GM21737 (cell line): ENCODE measurements around the gene SLC66A3.

Source experiments
- ATAC-seq: cut with Tn5 transposase; IDR thresholded peaks from one replicate; pipeline ENCODE4 v1.9.1; 2021; ENCODE audit warnings: mild to moderate bottlenecking, moderate library complexity; ENCODE audit not compliant: unreplicated experiment

Gene SLC66A3

DNA sequence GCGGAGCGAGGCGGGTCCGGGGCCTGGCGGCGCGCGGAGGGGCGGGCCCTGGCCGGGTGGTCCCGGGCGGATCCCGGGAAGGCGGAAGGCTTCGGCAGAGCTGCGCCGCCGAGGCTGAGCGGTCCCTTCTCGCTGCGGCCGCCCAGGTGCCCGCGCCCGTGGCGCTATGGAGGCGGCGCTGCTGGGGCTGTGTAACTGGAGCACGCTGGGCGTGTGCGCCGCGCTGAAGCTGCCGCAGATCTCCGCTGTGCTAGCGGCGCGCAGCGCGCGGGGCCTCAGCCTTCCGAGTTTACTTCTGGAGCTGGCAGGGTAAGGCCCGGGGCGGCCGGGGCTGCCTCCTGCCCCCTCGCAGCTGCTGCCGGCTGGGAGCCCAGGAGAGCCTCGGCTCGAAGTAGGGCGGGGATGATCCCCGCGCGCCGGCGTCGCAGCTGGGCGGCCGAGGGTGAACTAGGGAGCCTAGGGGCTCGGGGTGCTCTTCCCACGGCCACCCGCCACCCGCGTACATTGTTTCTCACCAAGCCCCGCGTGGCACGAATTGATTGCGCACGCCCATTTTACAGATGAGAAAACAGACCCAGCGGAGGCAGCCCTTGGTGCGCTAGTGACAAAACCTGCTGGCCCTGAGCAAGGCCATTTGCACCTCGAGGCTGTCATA, at the start of gene SLC66A3:
TSS of gene SLC66A3 (plus strand) at position 87 of the 655 bp plus-strand sequence. CDS start at position 167, 80 bp downstream.
- ATAC-seq: peak; percentile 78

DNA sequence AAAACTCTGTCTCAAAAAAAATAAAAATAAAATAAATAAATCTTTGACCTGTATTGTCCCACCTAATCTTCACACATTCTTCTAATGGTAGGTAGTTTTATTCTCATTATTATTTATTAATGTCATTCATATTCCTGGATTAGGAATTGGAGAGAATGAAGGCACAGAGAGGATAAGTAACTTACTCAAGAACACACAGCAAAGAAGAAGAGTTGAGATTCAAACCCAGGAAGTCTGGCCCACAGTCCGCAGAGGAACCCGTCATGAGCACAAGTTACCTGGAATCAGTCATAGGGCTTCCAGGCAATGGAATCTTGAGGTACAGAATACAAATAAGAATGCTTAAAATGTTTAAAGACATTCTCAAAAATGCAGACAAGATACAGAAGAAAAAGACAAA, 46.3 kb upstream of the SLC66A3 start:
- no peak for ATAC-seq

DNA sequence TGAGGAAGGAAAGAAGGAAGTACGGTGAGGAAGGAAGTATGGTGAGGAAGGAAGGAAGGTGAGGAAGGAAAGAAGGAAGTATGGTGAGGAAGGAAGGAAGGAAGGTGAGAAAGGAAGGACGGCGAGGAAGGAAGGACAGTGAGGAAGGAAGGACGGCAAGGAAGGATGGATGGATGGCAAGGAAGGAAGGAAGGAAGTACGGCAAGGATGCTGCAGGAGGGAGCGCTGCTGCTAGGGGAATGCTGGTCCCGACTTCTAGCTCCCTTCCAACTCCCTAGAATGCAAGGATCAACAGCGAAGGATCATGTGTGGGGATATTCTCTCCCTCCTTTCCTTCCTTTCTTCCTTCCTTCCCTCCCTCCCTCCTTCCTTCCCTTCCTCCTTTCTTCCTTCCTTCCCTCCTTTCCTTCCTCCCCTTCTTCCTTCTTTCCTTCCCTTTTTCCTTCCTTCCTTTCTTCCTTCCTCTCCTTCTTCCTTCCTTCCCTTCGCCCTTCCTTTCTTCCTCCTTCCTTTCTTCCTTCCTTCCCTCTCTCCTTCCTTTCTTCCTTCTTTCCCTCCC, 42.3 kb upstream of the SLC66A3 start:
- ATAC-seq: no peak

DNA sequence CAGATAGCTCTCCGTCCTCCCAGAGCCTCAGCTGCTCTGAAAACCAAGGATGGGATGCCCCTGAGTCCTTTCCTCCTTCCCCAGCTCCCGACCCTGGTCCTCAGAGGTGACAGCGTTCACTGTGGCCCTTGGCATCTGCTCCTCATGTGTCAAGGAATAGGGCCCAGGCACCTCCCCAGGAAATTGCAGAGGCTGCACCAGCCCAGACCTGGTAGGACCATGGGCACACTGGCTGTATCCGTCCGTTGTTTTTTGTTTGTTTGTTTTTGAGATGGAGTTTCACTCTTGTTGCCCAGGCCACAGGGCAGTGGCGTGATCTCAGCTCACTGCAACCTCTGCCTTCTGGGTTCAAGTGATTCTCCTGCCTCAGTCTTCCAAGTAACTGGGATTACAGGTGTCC, 37.5 kb upstream of the SLC66A3 start:
- no peak for ATAC-seq

DNA sequence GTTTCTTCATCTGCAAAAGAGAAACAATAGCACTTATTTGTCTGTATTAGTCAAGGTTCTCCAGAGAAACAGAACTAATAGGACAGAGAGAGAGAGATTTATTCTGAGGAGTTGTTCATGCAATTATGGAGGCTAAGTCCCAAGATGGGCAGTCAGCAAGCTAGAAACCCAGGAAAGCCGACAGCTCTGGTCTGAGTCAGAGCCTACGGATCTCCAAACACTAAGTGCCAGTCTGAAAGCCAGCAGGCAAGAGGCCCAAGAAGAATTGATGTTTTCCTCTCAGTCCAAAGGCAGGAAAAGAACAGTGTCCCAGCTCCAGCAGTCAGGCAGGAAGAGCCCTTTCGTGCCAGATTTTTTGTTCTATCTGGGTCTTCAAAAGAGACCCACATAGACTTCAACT, 36.5 kb upstream of the SLC66A3 start:
- ATAC-seq: no peak

DNA sequence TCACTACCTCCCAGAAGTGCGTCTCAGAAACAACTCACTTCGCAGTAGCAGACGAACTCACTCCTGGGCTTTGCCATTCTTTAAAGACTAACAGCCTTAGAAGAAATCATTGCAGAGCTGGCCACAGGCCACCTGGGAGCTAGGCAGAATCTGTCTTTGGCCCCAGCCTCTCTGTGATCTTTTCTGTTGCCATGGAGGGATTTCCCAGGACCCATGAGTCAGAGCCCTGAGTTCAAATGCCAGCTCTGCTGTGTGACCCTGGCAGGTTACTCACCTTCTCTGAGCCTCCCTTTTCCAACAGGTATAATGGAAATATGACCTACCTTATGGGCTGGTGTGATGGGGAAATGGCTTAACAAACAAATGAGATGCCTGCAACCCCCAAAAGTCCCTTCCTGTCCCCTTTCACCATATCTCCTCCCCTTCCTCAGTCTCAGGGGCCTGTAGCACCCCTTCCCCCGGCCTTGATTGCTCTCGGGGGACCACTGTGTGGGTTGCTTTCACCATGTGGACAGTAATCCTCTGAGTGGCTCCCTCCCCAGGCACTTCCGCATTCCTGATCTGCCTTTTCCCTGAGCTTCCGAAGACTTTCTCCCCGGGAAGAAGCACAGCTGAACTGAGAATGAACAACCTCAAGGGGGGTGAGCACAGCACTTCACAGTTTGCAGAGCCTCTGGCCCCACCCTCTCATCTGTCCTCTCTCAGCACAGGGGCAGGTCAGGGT, 34.0 kb upstream of the SLC66A3 start:
- no peak for ATAC-seq

DNA sequence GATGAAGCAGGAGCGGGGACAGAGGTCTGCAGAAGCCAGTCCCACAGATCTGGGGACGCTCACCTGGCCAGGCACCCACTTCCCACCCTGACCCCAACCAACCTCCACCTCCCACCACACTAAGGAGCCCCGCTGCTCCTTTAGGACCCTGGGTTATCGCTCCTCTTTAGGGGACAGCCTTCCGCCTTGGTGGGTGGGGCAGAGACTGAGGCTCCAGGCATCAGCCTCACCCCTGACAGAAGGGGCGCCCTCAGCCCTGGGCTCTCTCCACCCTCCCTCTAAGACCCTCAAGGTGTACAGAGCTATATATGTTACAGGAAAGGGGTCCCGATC, 33.5 kb upstream of the SLC66A3 start:
- no peak for ATAC-seq

DNA sequence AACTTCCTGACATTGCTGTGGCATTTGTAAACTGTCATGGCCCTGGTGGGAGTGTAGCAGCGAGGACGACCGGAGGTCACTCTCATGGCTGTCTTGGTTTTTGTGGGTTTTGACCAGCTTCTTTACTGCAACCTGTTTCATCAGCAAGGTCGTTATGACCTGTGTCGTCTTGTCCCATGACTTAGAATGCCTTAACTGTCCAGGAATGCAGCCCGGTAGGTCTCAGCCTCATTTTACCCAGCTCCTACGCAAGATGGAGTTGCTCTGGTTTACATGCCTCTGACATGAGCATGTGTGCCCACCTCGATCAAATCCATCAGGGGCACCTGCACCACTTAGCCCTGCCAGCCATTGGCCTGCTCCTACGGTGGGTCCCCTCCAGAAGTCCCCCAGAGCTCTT, 32.9 kb upstream of the SLC66A3 start:
- ATAC-seq: no peak

DNA sequence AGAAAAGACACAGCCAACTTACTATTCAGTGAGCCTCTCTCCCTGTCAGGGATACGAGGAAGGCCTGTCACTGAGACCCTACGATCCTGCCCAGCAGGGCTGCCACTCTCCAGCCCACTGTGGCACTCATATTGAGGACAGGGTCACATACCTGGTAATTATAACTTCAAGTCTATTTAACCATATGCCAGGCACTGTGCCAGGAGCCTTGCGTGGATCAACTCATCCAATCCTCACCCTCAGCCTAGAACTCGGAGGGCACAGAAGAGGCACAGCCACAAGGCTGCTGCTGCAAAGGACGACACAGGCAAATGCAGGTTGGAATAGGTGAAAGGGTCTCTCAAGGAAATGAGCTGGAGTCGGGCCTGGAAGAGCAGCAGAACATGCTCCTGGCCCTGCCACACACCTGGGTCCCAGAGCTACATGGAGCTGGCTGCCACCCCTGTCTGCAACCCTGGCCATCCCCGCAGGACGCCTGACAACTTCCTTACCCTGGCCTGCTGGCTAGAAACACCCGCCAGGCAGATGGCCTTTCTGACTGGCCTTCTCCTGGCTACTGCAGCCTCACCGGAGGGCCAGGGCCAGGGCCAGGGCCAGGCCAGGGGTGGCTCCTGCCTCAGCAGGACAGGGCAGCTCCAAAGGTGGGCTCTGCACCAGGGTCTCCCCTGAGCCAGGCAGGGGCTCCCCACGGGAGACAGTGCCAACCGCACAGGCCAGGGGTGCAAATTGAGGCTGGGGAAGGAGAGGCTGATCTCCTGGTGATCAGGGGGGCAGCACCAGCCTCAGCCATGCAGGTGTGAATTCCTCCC, 32.1 kb upstream of the SLC66A3 start:
- ATAC-seq: no peak

DNA sequence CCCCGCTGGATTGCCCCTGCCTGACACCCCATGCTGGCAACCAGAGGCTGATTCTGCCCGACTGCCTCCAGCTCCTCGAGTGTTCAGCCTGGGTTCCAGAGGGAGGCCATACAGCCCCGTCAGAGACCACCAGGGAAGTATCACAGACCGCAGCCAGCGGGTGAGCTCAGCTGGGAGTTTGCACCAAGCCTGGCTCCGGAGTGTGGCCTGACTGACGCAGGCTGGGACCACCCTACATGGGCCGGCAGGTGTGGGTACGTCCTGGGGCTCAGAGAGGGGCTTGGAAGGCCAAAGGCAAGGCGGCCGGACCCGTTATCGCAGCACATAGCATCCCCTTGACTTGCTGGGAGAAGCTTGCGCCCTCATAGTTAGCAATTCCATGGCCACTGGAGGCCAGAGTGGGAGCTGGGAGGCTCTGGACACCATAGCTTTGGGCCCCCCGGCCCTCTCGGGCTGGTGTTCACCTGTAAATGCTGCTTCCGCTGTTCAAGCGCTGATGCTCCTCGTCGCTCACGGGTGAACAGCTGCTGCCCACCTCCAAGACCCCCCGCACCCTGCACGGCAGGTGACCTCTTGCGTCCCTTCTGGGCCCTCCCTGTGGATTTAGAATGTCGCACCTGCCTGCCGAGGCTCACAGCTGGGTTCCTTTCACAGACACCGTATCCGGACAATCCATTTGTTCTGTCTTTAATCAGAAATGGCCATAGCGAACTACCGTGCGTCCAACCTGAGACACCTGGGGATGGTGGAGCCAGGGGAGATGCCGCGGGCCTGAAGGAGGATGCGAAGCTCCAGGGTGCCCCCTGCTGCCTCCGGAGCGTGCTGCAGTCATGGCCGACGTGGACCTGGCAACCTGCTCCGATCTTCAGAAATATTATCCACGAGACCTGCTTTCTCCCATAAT, 31.2 kb upstream of the SLC66A3 start:
- ATAC-seq: no peak

DNA sequence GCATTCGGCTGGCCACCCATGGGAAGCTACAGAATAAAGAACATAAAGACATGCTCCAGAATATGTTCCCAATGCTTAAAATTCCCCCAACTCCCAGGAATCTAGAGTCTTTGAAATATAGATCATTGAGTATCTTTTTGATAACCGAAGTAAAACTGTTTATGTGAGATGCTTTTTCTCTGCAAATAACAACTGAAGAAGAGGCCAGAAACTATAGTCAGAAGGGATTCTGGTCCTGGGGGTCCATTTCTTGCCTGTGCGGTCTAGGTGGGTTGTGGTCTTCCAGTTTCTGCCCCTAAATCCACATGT, 30.6 kb upstream of the SLC66A3 start:
- no peak for ATAC-seq

DNA sequence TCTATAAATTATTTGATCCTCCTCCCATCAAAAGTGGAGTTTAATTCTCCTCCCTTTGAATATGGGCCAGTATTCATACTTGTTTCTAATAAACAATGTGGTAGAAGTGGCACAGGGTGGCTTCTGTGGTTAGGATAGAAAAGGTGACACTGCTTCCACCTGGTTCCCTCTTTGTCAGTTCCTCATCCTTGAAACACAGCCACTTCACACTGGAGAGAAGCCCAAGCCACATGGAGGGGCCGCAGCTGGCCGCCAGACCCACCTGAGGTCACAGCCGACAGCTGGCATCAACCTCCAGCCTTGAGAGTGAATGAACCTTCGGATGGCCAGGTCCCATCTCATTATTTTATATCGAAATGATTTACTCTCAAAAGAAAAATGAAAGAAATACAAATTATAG, 27.5 kb upstream of the SLC66A3 start:
- ATAC-seq: no peak

DNA sequence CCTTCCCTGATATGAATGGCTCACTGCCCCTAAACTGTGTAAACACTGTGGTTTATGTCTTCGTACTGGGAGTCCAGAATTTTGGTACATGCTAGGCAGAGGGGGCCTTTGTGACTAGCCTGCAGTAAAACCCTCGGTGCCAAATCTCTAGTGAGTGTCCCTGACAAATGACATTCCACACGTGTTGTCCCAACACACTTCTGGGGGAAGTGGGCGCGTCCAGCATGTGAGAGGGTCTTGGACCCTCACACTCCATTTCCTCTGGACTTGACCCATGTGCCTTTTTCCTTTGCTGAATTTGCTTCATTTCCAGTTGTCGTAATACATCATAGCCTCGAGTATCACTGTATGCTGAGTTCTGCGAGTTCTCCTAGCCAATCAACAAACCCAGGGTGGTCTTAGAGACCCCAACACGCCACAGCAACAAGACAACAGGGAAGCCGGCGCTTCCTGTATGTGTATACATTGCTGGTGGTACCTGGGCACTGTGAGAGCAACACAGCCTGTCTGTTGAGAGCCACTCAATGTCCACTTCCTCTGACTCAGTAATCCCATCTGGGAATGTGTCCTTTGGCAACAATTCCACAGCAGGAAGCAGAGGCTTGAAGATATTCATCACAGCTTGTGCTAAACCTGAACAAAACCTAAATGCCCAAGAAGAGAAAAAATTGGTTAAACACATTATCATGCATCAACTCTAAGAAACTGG, 26.9 kb upstream of the SLC66A3 start:
- no peak for ATAC-seq

DNA sequence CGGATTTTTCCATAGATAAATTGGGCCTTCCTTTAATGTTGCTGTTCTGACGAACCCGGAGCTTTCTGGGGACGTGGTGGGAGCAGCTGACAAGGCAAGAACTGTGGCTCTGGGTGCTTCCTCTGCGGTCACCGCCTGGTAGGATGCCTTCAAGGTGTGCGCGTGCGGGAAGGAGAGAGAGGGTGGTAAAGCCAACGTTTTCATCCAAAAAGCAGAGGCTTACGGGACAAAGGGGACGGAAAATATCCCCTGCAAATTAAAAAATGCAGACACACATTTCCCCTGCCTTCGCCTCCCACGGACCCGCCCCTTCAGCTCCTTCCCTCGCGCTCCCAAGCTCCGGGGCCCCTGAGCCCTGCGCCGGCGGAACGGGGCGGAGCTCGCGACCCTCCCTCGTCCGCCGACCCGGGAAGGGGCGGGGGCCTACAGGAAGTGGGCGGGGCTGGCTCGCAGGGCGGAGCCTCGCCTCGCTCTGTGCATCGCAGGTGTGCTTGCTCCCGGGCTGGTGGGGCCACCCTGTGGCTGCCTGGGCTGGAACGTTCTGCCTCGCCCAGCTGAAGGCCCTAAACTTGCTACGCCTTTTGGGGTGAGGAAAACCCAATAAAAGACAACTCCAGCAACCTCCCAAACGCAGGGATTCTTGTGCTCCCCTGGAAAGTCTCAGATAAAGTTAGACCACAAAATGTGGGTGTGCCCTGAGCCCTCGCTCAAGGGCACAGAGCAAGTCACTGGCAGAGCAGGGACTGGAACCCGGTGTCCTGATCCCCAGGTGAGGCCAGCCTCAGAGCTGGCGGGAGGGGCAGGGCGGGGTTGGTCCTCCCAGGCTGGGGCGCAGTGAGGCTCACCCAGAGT, 25.4 kb upstream of the SLC66A3 start:
- peak; percentile 79 for ATAC-seq

DNA sequence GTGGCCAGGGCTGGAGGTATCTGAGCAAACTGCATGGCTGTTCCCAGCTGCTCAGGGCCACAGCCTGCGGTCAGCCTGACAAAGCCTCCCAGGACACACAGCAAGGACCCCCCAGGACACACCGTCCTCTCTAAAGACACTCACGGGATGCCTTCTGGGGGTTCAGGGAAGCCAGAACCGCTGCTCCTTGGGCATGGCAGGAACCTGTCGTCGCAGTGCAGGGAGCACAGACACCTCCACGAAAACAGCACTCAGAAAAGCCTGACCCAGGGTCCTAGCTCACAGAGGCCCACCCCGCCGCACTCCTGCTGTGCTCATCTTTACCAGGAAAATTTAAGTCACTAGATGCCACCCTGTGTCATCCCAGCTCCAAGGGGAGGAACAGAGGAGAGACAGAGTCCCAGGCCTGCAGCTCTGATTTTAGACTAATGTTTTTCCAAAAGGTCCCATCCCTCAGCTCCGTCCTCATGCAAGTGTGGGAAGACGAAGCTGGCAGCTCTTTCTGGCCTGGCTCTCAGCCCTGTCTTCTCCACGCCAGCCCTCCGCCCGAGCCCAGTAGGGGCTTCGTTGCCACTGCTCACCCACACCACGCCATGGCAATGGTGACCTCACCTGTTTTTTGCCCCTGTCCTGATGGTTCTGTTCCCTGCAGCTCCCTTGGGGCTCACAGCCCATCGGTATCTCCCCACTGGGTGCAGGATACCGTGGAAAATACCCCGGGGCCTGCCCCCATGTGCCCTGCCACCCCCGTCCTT, 23.9 kb upstream of the SLC66A3 start:
- no peak for ATAC-seq

DNA sequence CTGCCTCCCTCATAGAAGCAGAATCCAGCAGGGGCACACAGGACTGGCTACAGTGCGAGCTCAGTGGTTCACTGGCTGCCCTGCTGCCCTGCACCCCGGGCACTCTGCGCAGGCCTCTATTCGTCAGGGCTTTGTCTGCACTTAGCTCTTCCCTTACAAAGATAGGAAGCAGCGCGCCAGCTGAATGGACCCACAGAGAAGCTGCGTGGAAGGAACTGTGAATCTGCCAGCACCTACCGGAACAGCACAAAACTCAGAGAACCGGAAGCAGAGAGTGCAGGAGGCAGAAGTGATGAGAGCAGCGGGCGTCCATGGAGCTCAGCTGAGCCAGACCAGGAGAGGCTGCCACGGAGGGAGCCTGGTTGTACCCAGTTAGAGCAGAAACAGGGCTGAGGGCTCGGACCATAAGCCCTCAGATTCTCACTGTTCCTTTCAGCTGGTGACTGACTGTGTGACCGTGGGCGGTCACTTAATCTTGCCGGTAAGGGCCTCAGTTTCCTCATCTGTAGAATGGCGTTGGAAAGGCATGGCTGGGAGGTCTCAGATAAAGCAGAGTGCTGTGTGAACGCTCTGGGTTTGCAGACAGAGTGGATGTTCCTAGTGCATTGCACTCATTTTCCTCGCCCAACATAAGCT, 23.1 kb upstream of the SLC66A3 start:
- no peak for ATAC-seq

DNA sequence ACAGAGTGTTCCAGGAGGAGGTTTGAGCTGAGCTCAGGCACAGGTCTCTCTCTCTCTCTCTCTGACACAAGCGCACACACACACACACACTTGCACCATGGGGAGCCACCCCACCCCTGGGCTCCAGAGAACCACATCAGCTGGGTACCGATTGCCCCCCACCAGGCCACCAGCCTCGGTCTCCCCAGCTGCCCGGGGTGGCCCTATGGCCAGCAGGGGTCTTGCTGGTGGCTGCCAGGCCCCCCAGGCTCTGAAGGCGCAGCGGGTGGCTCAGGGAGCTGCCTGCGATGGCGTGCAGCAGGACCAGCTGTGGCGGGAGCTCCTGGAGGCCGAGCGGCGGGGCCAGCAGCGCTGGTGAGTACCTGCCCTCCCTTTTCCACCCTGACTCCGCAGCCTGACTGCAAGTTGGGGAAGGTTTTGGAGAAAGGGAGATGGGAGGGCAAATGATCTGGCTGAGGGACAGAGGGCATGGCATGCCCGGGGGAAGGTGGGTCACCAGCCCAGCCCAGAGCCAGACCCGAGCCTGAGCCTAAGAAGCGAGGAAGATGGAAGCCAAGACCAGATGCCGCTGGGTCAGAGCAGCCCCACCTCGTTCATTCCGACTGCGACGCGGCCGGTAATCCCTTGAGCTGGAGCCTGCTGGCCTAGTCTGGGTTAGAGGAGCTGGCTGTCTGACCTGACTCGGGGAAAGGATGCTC, 21.9 kb upstream of the SLC66A3 start:
- no peak for ATAC-seq

DNA sequence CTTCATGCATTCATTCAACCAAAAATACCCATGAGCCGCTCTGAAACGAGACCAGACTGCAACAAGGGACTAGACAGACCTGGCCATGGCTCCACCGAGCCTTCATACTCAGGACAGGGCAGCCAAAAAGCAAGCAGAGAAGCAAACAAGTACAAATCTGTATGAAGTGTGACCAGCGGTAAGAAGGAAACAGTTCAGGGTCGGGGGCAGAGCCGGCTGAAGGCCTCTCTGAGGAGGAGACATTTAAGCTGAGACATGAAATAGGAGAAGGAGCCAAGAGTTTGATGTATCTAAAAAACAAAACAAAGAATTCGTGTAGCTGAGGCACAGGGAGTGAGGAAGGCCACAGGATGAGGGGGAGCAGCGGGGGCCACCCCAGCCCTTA, 21.3 kb upstream of the SLC66A3 start:
- no peak for ATAC-seq
